Measurements from ENCODE around the gene TRPM3.

DNA sequence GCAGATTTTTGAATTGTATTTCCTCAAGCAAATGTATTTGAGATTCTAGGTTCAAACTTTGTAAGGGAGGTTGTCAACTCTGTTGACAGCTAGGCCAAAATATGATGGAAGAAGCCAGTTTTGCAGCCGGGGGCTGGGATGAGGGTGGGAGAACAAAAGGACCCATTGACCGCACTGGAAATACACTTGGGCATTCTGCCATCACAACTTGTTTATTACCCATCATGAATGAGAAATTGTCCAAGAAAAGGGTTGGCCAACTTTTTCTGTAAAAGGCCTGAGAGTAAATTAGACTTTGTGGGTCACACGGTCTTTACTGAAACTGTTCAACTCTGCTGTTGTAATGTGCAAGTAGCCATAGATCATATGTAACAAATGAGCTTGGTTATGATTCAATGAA is 485.6 kb downstream of the TRPM3 start:
- TF ChIP-seq, protein P1, sequence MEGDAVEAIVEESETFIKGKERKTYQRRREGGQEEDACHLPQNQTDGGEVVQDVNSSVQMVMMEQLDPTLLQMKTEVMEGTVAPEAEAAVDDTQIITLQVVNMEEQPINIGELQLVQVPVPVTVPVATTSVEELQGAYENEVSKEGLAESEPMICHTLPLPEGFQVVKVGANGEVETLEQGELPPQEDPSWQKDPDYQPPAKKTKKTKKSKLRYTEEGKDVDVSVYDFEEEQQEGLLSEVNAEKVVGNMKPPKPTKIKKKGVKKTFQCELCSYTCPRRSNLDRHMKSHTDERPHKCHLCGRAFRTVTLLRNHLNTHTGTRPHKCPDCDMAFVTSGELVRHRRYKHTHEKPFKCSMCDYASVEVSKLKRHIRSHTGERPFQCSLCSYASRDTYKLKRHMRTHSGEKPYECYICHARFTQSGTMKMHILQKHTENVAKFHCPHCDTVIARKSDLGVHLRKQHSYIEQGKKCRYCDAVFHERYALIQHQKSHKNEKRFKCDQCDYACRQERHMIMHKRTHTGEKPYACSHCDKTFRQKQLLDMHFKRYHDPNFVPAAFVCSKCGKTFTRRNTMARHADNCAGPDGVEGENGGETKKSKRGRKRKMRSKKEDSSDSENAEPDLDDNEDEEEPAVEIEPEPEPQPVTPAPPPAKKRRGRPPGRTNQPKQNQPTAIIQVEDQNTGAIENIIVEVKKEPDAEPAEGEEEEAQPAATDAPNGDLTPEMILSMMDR (IDR thresholded peaks at IDR 0.05): no peak
- TF ChIP-seq EZH2 (IDR thresholded peaks at IDR 0.05; ENCODE audit: borderline replicate concordance, insufficient read depth, low read depth, low read length, poor library complexity, severe bottlenecking): no peak
